AG10803 (cell line): ENCODE measurements around the gene EPN1.
A peak's percentile ranks its signal among the peaks of the same experiment; 100 is the strongest.

Source experiments
- DNase-seq: peaks from one replicate; pipeline ENCODE4 v3.0.0; 2010; ENCODE audit warnings: low read depth
- H3K4me3 ChIP-seq: 2 replicates; pipeline ENCODE4 v1.5.1; 2011; ENCODE audit warnings: mild to moderate bottlenecking, low read length, control low read depth
- CTCF ChIP-seq: conservative IDR thresholded peaks from 2 replicates; pipeline ENCODE4 v1.5.1; 2011; ENCODE audit warnings: mild to moderate bottlenecking, low read length, control low read depth, inconsistent platforms

Gene EPN1

GRCh38 chr19:55652311-55653128, 22.5 kb upstream of the EPN1 start:
- no peak for TF ChIP-seq CTCF
- DNase-seq: no peak
- no peak overlapping the region for H3K4me3 ChIP-seq

GRCh38 chr19:55653651-55654322, 21.2 kb upstream of the EPN1 start:
- peak; percentile 99 for DNase-seq

GRCh38 chr19:55654323-55654867, 20.6 kb upstream of the EPN1 start:
- peak overlapping the region; percentile 97 for H3K4me3 ChIP-seq
- TF ChIP-seq CTCF: no peak
- peak; percentile 98 for DNase-seq

More at GRCh38 chr19:55653651-55654322, 21.2 kb upstream of the EPN1 start:
- H3K4me3 ChIP-seq: peak overlapping the region; percentile 97
- peak; percentile 99 for TF ChIP-seq CTCF

GRCh38 chr19:55654868-55655647, 20.0 kb upstream of the EPN1 start, which contains the start of gene U2AF2:
TSS of gene U2AF2 (plus strand) at chr19:55655035. CDS start at chr19:55655105, 70 bp downstream.
- H3K4me3 ChIP-seq: peak within 1 kb of the TSS; percentile 97
- DNase-seq: peak; percentile 88
- TF ChIP-seq CTCF: no peak

GRCh38 chr19:55655648-55656040, 19.4 kb upstream of the EPN1 start:
- no peak for DNase-seq
- TF ChIP-seq CTCF: no peak
- H3K4me3 ChIP-seq: peak overlapping the region; percentile 97

- TF ChIP-seq CTCF: no peak
- H3K4me3 ChIP-seq: peak overlapping the region; percentile 97
- no peak for DNase-seq
Measured at GRCh38 chr19:55656552-55656951, 18.5 kb upstream of the EPN1 start.
